ENCODE measurements around the gene BMAL1.

The BMAL1 gene

DNA sequence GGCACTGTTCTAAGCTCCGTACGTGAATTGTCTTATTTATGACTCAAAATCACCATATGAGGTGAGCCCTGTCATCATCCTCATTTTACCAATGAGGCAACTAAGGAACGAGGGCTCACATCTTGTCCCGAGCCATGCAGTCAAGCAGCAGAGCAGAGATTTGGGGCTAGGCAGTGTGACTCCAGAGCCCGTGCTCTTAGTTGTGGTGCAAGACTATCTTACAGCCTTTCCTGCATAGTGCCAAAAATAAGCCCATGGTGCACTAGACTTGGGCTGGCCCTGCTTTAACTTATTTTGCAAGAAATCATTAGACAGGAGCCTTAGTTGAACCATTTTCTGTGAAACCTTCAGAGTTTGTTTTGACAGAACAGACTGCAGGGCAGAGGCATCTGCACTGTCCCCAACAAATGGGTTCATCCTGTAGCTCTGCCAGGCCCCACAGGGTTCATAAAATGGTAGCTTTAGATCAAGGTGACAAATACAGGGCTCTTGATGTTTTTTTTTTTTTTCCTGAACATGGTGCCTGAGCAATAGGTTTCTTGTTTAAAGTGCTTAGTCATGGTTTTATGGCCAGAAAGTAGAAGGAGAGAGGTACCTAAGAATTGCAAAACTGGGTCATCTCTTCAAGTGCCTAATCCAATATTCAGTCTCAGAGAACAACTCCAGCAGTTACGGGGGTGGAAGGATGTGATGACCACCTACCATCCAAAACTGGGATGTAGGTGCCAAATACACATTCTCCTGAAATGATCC lies 56.6 kb downstream of the BMAL1 start:
- TF ChIP-seq TCF12 (IDR thresholded peaks at IDR 0.05; ENCODE audit: low read depth) (no peak), CEBPB (IDR thresholded peaks at IDR 0.05) (no peak), TEAD4 (IDR thresholded peaks at IDR 0.05) (no peak), RAD21 (IDR thresholded peaks at IDR 0.05; ENCODE audit: low read depth) (no peak), YY1 (IDR thresholded peaks at IDR 0.05; ENCODE audit: low read depth) (no peak), EGR1 (IDR thresholded peaks at IDR 0.05) (no peak), TAF1 (IDR thresholded peaks at IDR 0.05; ENCODE audit: low read depth) (no peak), ZBTB7A (IDR thresholded peaks at IDR 0.05; ENCODE audit: low read depth) (no peak), NFIC (IDR thresholded peaks at IDR 0.05) (no peak), EP300 (IDR thresholded peaks at IDR 0.05; ENCODE audit: borderline replicate concordance) (no peak), CREB1 (IDR thresholded peaks at IDR 0.05; ENCODE audit: low read depth) (no peak), FOXM1 (IDR thresholded peaks at IDR 0.05; ENCODE audit: borderline replicate concordance, low read depth) (no peak)
- TF ChIP-seq, protein P1, sequence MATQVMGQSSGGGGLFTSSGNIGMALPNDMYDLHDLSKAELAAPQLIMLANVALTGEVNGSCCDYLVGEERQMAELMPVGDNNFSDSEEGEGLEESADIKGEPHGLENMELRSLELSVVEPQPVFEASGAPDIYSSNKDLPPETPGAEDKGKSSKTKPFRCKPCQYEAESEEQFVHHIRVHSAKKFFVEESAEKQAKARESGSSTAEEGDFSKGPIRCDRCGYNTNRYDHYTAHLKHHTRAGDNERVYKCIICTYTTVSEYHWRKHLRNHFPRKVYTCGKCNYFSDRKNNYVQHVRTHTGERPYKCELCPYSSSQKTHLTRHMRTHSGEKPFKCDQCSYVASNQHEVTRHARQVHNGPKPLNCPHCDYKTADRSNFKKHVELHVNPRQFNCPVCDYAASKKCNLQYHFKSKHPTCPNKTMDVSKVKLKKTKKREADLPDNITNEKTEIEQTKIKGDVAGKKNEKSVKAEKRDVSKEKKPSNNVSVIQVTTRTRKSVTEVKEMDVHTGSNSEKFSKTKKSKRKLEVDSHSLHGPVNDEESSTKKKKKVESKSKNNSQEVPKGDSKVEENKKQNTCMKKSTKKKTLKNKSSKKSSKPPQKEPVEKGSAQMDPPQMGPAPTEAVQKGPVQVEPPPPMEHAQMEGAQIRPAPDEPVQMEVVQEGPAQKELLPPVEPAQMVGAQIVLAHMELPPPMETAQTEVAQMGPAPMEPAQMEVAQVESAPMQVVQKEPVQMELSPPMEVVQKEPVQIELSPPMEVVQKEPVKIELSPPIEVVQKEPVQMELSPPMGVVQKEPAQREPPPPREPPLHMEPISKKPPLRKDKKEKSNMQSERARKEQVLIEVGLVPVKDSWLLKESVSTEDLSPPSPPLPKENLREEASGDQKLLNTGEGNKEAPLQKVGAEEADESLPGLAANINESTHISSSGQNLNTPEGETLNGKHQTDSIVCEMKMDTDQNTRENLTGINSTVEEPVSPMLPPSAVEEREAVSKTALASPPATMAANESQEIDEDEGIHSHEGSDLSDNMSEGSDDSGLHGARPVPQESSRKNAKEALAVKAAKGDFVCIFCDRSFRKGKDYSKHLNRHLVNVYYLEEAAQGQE (IDR thresholded peaks at IDR 0.05; ENCODE audit: low read depth): no peak
- TF ChIP-seq, protein P2, sequence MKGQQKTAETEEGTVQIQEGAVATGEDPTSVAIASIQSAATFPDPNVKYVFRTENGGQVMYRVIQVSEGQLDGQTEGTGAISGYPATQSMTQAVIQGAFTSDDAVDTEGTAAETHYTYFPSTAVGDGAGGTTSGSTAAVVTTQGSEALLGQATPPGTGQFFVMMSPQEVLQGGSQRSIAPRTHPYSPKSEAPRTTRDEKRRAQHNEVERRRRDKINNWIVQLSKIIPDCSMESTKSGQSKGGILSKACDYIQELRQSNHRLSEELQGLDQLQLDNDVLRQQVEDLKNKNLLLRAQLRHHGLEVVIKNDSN (IDR thresholded peaks at IDR 0.05): no peak
- TF ChIP-seq, protein P3, sequence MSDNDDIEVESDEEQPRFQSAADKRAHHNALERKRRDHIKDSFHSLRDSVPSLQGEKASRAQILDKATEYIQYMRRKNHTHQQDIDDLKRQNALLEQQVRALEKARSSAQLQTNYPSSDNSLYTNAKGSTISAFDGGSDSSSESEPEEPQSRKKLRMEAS (IDR thresholded peaks at IDR 0.05): no peak

DNA sequence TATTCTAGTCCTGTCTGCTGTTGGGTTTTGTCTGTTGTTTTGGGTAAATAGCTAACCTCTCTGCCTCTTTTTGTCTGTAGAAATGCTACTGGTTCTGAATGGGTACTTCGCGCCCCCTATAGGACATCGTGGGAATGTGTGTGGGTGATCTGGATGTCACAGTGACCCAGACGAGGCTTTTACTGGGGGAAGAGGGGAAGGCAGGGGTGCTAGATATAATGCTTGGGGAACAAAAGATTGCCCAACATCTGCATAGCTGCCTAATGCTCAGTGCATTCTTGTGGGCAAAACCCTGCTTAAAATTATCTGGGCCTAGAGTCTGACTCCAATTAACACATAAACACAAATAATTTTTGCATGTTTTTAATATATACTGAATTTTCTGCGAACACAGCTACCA lies 57.7 kb downstream of the BMAL1 start:
- TF ChIP-seq CEBPB (IDR thresholded peaks at IDR 0.05): no peak
- TF ChIP-seq YY1 (IDR thresholded peaks at IDR 0.05; ENCODE audit: low read depth): no peak
- TF ChIP-seq EGR1 (IDR thresholded peaks at IDR 0.05): no peak
- TF ChIP-seq NFIC (IDR thresholded peaks at IDR 0.05): no peak
- TF ChIP-seq, protein P3 (IDR thresholded peaks at IDR 0.05): no peak
- peak; percentile 84 for TF ChIP-seq RAD21 (IDR thresholded peaks at IDR 0.05; ENCODE audit: low read depth)

DNA sequence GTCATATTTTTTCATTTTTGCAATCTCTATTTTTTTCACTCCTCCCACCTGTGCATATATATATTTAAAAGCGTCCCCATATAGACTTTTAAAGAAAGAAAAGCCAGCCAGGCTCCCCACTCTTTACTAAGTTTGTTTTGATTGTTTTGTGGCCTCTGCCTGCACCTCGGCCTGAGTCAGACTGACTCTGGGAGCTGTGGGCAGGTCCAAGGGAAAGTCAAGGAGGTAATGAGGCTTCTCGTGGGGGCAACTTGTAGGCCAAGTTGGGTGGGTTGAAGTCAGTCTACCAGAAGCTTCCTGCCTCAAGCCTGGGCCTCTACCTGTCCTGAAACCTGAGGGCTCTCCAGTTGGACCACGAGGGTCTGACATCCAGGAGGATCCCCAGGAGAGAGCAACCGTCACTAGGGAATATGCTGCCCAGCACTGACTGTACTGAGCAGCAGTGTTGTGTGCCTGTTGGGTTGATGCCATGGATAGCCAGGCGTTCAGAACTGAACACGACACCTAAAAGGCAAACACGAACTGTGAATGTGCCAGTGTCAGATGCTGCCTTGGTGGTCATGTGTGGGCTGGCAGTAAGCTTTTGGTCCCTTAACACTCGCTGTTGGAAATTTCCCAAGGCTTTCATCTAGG lies 58.8 kb downstream of the BMAL1 start:
- TF ChIP-seq, protein P2 (IDR thresholded peaks at IDR 0.05): no peak
- TF ChIP-seq EGR1 (IDR thresholded peaks at IDR 0.05) (no peak), CREB1 (IDR thresholded peaks at IDR 0.05; ENCODE audit: low read depth) (no peak), TEAD4 (IDR thresholded peaks at IDR 0.05) (no peak), TCF12 (IDR thresholded peaks at IDR 0.05; ENCODE audit: low read depth) (no peak), YY1 (IDR thresholded peaks at IDR 0.05; ENCODE audit: low read depth) (no peak)

DNA sequence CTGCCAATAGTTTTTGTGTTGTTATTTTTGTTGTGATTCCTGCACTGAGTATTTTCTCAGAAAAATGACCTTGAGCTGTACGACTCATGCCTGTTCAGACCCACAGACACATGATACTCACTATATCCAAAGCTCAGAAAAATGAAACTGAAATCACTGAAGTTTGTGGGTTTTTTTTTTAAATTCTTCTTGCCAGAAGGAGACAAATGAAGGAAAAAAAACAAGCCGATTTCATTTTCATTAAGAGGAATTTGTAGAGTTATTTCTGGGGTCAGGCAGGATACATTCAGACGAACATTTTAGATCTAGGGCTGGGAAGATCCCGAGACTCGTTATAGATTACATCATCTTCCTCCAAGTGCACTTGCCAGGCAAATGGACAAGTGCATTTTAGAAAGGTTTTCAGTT lies 60.4 kb downstream of the BMAL1 start:
- no peak for TF ChIP-seq NFIC (IDR thresholded peaks at IDR 0.05)

DNA sequence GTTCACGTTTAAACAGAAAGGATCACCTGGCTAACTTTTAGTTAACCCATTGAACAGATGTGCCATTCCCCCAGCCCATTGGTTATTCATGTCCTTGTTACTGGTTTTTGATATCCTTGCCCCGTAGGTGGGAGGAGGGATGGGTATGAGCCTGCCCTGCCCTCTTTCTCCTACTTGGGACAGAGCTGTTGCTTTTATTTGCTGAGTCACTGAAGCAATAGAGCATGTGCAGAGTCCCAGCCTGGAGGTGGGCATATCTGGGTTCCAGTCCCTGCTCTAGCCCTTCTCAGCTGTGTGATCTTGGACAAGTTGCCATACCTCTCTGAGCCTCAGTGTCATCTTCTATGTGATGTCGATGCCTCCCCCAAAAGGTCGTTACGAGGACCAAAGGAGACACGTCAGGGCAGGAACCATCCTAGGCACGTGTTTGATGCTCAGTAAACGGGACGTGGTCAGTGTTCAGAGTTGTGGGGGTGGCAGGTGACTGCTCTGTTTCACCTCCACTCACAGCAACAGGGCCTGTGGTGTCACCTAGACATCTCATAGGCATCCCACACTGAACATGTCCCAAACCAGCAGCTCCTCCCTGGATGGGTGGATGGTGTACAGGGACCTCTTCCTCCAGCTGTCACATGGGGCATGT lies 61.0 kb downstream of the BMAL1 start:
- TF ChIP-seq YY1 (IDR thresholded peaks at IDR 0.05; ENCODE audit: low read depth) (no peak), TCF12 (IDR thresholded peaks at IDR 0.05; ENCODE audit: low read depth) (no peak), EP300 (IDR thresholded peaks at IDR 0.05; ENCODE audit: borderline replicate concordance) (no peak), EGR1 (IDR thresholded peaks at IDR 0.05) (no peak), CEBPB (IDR thresholded peaks at IDR 0.05) (no peak), CREB1 (IDR thresholded peaks at IDR 0.05; ENCODE audit: low read depth) (no peak), TAF1 (IDR thresholded peaks at IDR 0.05; ENCODE audit: low read depth) (no peak), FOXM1 (IDR thresholded peaks at IDR 0.05; ENCODE audit: borderline replicate concordance, low read depth) (no peak), ZBTB7A (IDR thresholded peaks at IDR 0.05; ENCODE audit: low read depth) (no peak), TEAD4 (IDR thresholded peaks at IDR 0.05) (no peak), RAD21 (IDR thresholded peaks at IDR 0.05; ENCODE audit: low read depth) (no peak), NFIC (IDR thresholded peaks at IDR 0.05) (no peak)
- TF ChIP-seq, protein P3 (IDR thresholded peaks at IDR 0.05): no peak
- TF ChIP-seq, protein P2 (IDR thresholded peaks at IDR 0.05): no peak
- TF ChIP-seq, protein P1 (IDR thresholded peaks at IDR 0.05; ENCODE audit: low read depth): no peak
